Activated CD8-positive, alpha-beta memory T cell treated with anti-CD3 and anti-CD28 coated beads for 36 hours (primary cell): Measurements from ENCODE around the gene FOXD4L4. TPM values are rescaled to one million over a fixed set of nuclear protein-coding genes. Genes with fewer than 3 reads are reported as not detected.
"Not testable (repeated sequence)": the region's sequence is repeated elsewhere in the genome, so short reads cannot be mapped to it uniquely, and the experiment has no call there.

Experiments
- CTCF ChIA-PET: fragments of 350-600 bp; sonication (Branson Sonifier 250); formaldehyde crosslinking; loops from one replicate; lab custom pipeline; 2021; ENCODE audit warnings: antibody characterized with exemption; lab: Charles Lee
- POLR2A ChIA-PET: fragments of 350-600 bp; sonication (Branson Sonifier 250); formaldehyde crosslinking; loops from one replicate; lab custom pipeline; 2021; ENCODE audit warnings: antibody characterized with exemption; lab: Charles Lee
- total RNA-seq, 2 experiments: library from RNA; stranded (reverse); gene quantifications; one replicate each; pipeline ENCODE4 v1.2.3, GENCODE V29; 2021

FOXD4L4 gene
- under 1 TPM in 1 of 2 experiments, not detected in 1; 0.11 TPM for total RNA-seq

- CTCF ChIA-PET, POLR2A ChIA-PET: not testable (repeated sequence)
These were observed at the start of gene FOXD4L4 for GRCh38 chr9:65737096-65737564. FOXD4L4 (plus strand) TSS chr9:65737146; CDS start chr9:65737146, 0 bp downstream.

GRCh38 chr9:65703550-65703949, 33.4 kb upstream of the FOXD4L4 start:
- CTCF ChIA-PET, POLR2A ChIA-PET: not testable (repeated sequence)

- POLR2A ChIA-PET, CTCF ChIA-PET: not testable (repeated sequence)
These were observed 22.5 kb upstream of the FOXD4L4 start for GRCh38 chr9:65714445-65714844.

- CTCF ChIA-PET, POLR2A ChIA-PET: not testable (repeated sequence)
These were observed 1.2 kb downstream of the FOXD4L4 start for GRCh38 chr9:65738133-65738532.

Other genes starting within 250 kb of the FOXD4L4 start
- 10 to 100 TPM; 52.3 to 55.3 TPM for gene ZNG1E, start 61.2 kb upstream of the FOXD4L4 start, total RNA-seq